ENCODE measurements around the gene MISP3. TPM values are rescaled to one million over a fixed set of nuclear protein-coding genes. Genes with fewer than 3 reads are reported as not detected.

MISP3 gene
- total and polyA plus RNA-seq, 9 of the 15 experiments (the other 6 are each of a cell fraction or from before 2014, with no cell fraction given), result 0.25 to 5.6 (median 1.6) TPM

GRCh38 chr19:14031719-14032480 is 40.7 kb upstream of the MISP3 start, which contains the start of gene IL27RA (continued):
- no peak for TF ChIP-seq CEBPZ (IDR thresholded peaks at IDR 0.05; ENCODE audit: borderline replicate concordance, low read depth, low read length)
- TF ChIP-seq ZNF76 (CRISPR knock-in tag; IDR thresholded peaks at IDR 0.05; ENCODE audit: borderline replicate concordance), result no peak
- TF ChIP-seq HDAC1 (IDR thresholded peaks at IDR 0.05), result peak in 1 of 2 experiments; percentile 70; a peak in 1 of 4 replicates
- TF ChIP-seq NCOA4 (IDR thresholded peaks at IDR 0.05; ENCODE audit: partially characterized antibody), result no peak
- TF ChIP-seq RBM15 (IDR thresholded peaks at IDR 0.05; ENCODE audit: insufficient read depth, low read length), result no peak
- TF ChIP-seq NRF1 (conservative IDR thresholded peaks at IDR 0.05 in 1 of 2, IDR thresholded peaks at IDR 0.05 in 1 of 2), result peak; percentile 33 to 46; a peak in 3 of 4 replicates
- no peak for TF ChIP-seq ZNF518B (CRISPR knock-in tag; IDR thresholded peaks at IDR 0.05)
- TF ChIP-seq RBFOX2 (IDR thresholded peaks at IDR 0.05; ENCODE audit: low read depth, low read length), result peak; percentile 90
- TF ChIP-seq FOXA1 (IDR thresholded peaks at IDR 0.05; ENCODE audit: borderline replicate concordance), result no peak
- TF ChIP-seq THRB (CRISPR knock-in tag; conservative IDR thresholded peaks at IDR 0.05), result no peak
- TF ChIP-seq RCOR1 (IDR thresholded peaks at IDR 0.05; ENCODE audit: borderline replicate concordance in 1 of 2, low read depth in 2 of 2, low read length in 2 of 2), result peak in 1 of 2 experiments; percentile 35; a peak in 1 of 4 replicates
- no peak for TF ChIP-seq MAFG (tag; conservative IDR thresholded peaks at IDR 0.05)
- no peak for TF ChIP-seq ZBTB49 (CRISPR knock-in tag; IDR thresholded peaks at IDR 0.05; ENCODE audit: borderline replicate concordance)
- TF ChIP-seq SMAD3 (CRISPR knock-in tag; conservative IDR thresholded peaks at IDR 0.05), result 0 out of 2 replicates have a peak, but pooled peaks have one; percentile 37
